K562 (cell line): ENCODE results near the gene TUBGCP6. TPM values are rescaled to one million over a fixed set of nuclear protein-coding genes. Genes with fewer than 3 reads are reported as not detected.

Source experiments
- ATAC-seq: fragments of 200-7000 bp; cut with Tn5 transposase; 3 replicates; pipeline ENCODE4 v1.9.1; 2020; ENCODE audit warnings: moderate library complexity
- BruUV-seq: library from RNA; stranded (reverse); fragments of 400-500 nt; replicated peaks from 2 replicates; lab custom pipeline; 2021; lab: Mats Ljungman, UMichigan
- CTCF ChIA-PET: fragments of 300-600 bp; formaldehyde crosslinking; extraction: SDS; loops from one replicate; lab custom pipeline; 2021; ENCODE audit warnings: low intra/inter-chr PET ratio; lab: Yijun Ruan, JAX
- POLR2A ChIA-PET: fragments of 300-600, 350-650 bp; sonication (Branson Sonifier 250); formaldehyde crosslinking; extraction: SDS; loops from one replicate; lab custom pipeline; 2021; ENCODE audit warnings: antibody characterized with exemption, inconsistent platforms; lab: Yijun Ruan, JAX
- DNase-seq, 4 experiments: peaks; one replicate each; pipeline versions ENCODE4 v3.0.0 to v3.0.0-alpha.2; 2011 to 2018; ENCODE audit warnings: low spot score in 3 of 4, mixed read lengths in 3 of 4; ENCODE audit errors: extremely low read depth in 1 of 4
- FAIRE-seq: peaks from 2 replicates; lab custom pipeline; 2011; peaks lifted over from hg19 to GRCh38; lab: Jason Lieb, UNC
- H2AFZ ChIP-seq: 2 replicates; pipeline ENCODE4 v1.6.0; 2011; ENCODE audit warnings: low read depth, low read length, control low read depth, inconsistent platforms
- H3K27ac ChIP-seq: fragments of 200-600 bp; 3 replicates; pipeline ENCODE4 v1.8.0; 2011; ENCODE audit warnings: low read depth, mild to moderate bottlenecking, control low read depth, inconsistent platforms, low read length, moderate library complexity, mixed read lengths; ENCODE audit errors: extremely low read depth
- H3K27me3 ChIP-seq, 2 experiments: fragments of 300-600 bp in 1 of 2; 2 replicates in 1 of 2; 3 replicates in 1 of 2; pipeline versions ENCODE4 v1.6.0 to v1.8.0; 2011; ENCODE audit warnings: inconsistent platforms in 2 of 2, low read length in 2 of 2, mild to moderate bottlenecking in 1 of 2, mixed read lengths in 1 of 2, moderate library complexity in 1 of 2; ENCODE audit not compliant: control insufficient read depth in 2 of 2, insufficient read depth in 2 of 2
- H3K36me3 ChIP-seq: fragments of 300-600 bp; 3 replicates; pipeline ENCODE4 v1.8.0; 2011; ENCODE audit warnings: mild to moderate bottlenecking, low read length, inconsistent platforms; ENCODE audit not compliant: control insufficient read depth, insufficient read depth
- H3K4me1 ChIP-seq, 2 experiments: fragments of 200-600 bp in 1 of 2; replicated peaks in 1 of 2; 2 replicates in 1 of 2; 3 replicates in 1 of 2; pipeline versions ENCODE4 v1.5.1 to v1.8.0; 2011; ENCODE audit warnings: inconsistent platforms in 2 of 2, low read length in 2 of 2, mild to moderate bottlenecking in 1 of 2, mixed read lengths in 1 of 2, moderate library complexity in 1 of 2; ENCODE audit not compliant: control insufficient read depth in 2 of 2, insufficient read depth in 2 of 2
- H3K4me2 ChIP-seq: 2 replicates; pipeline ENCODE4 v1.6.1; 2011; ENCODE audit warnings: low read length, control low read depth, inconsistent platforms, mixed read lengths; ENCODE audit not compliant: insufficient read depth
- H3K4me3 ChIP-seq: fragments of 200-600 bp; sonication (generic), shearing (Covaris generic); 2 replicates; pipeline ENCODE4 v1.5.1; 2016; ENCODE audit warnings: control low read depth, inconsistent platforms
- H3K79me2 ChIP-seq: fragments of 200-600 bp; 3 replicates; pipeline ENCODE4 v1.8.0; 2011; ENCODE audit warnings: low read length, inconsistent platforms; ENCODE audit not compliant: control insufficient read depth, insufficient read depth
- H3K9ac ChIP-seq, 2 experiments: 2 replicates each; pipeline versions ENCODE4 v1.6.0 to v1.6.1; 2011; ENCODE audit warnings: low read depth in 2 of 2, low read length in 2 of 2, control low read depth in 1 of 2, inconsistent platforms in 1 of 2, mild to moderate bottlenecking in 1 of 2, mixed read lengths in 1 of 2; ENCODE audit not compliant: insufficient read depth in 1 of 2
- H3K9me1 ChIP-seq: one replicate; pipeline ENCODE4 v1.6.0; 2011; ENCODE audit warnings: inconsistent platforms, mild to moderate bottlenecking, low read length, moderate library complexity; ENCODE audit not compliant: control insufficient read depth, insufficient read depth
- H3K9me3 ChIP-seq: replicated peaks from 2 replicates; pipeline ENCODE4 v1.5.1; 2011; ENCODE audit warnings: low read depth, low read length, inconsistent platforms; ENCODE audit not compliant: control insufficient read depth, insufficient read depth
- H4K20me1 ChIP-seq: replicated peaks from 2 replicates; pipeline ENCODE4 v1.6.1; 2011; ENCODE audit warnings: low read length, inconsistent platforms, mixed read lengths; ENCODE audit not compliant: control insufficient read depth, insufficient read depth
- CTCF ChIP-seq, 3 experiments: IDR thresholded peaks in 2 of 3; conservative IDR thresholded peaks in 1 of 3; 2 replicates each; pipeline ENCODE4 v1.5.1; 2011 to 2012; ENCODE audit warnings: low read length in 3 of 3, mild to moderate bottlenecking in 3 of 3, control low read depth in 2 of 3, improper control_type of control experiment in 1 of 3, inconsistent platforms in 1 of 3, low read depth in 1 of 3, mixed read lengths in 1 of 3, moderate library complexity in 1 of 3; ENCODE audit not compliant: insufficient read depth in 2 of 3
- NFIC ChIP-seq: fragments of 450-650 bp; IDR thresholded peaks from 2 replicates; pipeline ENCODE4 v1.6.1; 2017; ENCODE audit warnings: mild to moderate bottlenecking, inconsistent platforms
- PHB ChIP-seq: fragments of 250-450 bp; sonication (Bioruptor Pico); IDR thresholded peaks from 2 replicates; pipeline ENCODE4 v1.5.0; 2021
- RAD21 ChIP-seq, 2 experiments: fragments of 250-450 bp in 1 of 2; fragments of 450-650 bp in 1 of 2; sonication (Bioruptor Pico) in 1 of 2; formaldehyde crosslinking in 1 of 2; IDR thresholded peaks in 1 of 2; conservative IDR thresholded peaks in 1 of 2; 2 replicates each; pipeline versions ENCODE4 v1.4.0 to v1.8.0; 2020 to 2022; ENCODE audit warnings: mild to moderate bottlenecking in 2 of 2, moderate library complexity in 1 of 2
- RB1 ChIP-seq: fragments of 450-650 bp; IDR thresholded peaks from 2 replicates; pipeline ENCODE4 v1.6.1; 2017; ENCODE audit warnings: low read depth, mild to moderate bottlenecking
- RBBP5 ChIP-seq: fragments of 200-600 bp; sonication (generic); IDR thresholded peaks from 2 replicates; pipeline ENCODE4 v1.6.1; 2012; ENCODE audit warnings: borderline replicate concordance, mild to moderate bottlenecking, low read length, control low read depth, inconsistent platforms; ENCODE audit not compliant: insufficient read depth, poor library complexity, severe bottlenecking
- REST ChIP-seq, 2 experiments: fragments of 450-650 bp; formaldehyde crosslinking in 1 of 2; IDR thresholded peaks; 2 replicates each; pipeline versions ENCODE4 v1.4.0 to v1.6.1; 2014 to 2020; ENCODE audit warnings: mild to moderate bottlenecking in 2 of 2, borderline replicate concordance in 1 of 2, low read depth in 1 of 2
- TFAP4 ChIP-seq: sonication (generic); formaldehyde crosslinking; IDR thresholded peaks from 2 replicates; pipeline ENCODE4 v1.8.0; 2022; ENCODE audit warnings: missing genetic modification reagents, mild to moderate bottlenecking, moderate library complexity, borderline replicate concordance
- WGBS: fragments of 100-300 bp; shearing (Covaris generic); methylation state at CpG from one replicate; pipeline ENCODE4 v1.1.6; 2016; ENCODE audit warnings: low coverage, mixed read lengths; ENCODE audit not compliant: insufficient coverage; ENCODE audit errors: missing lambda C conversion rate; 5-methylcytosine and 5-hydroxymethylcytosine counted together
- in situ Hi-C: fragments of 300-500 bp; cut with MboI; formaldehyde crosslinking; loops from 4 replicates; pipeline ENCODE4 v1.15.0; 2018; ENCODE audit warnings: inconsistent platforms, mixed read lengths
- intact Hi-C: fragments of 100-400 bp; cut with micrococcal nuclease; formaldehyde crosslinking; loops from 2 replicates; pipeline ENCODE4 v1.14.2; 2022
- polyA plus RNA-seq, 8 experiments: library from polyadenylated mRNA; depleted of rRNA in 4 of 8; stranded (reverse) in 5 of 8; unstranded in 3 of 8; fragments of >200 nt; fragmentation: Nextera tagmentation in 2 of 8; fragmentation: Illumina TruSeq in 1 of 8; extraction: Ambion mirVana in 2 of 8; extraction: Trizol in 1 of 8; gene quantifications; 2 replicates each; pipeline versions ENCODE4 v1.2.1 to v1.2.3, GENCODE V29; 2011 to 2014; ENCODE audit warnings: inconsistent platforms in 1 of 8, missing spikeins in 1 of 8
- total RNA-seq, 7 experiments: library from RNA; depleted of rRNA in 6 of 7; stranded (reverse); fragments of >200 nt in 6 of 7; fragmentation: Illumina TruSeq in 2 of 7; extraction: Trizol in 2 of 7; gene quantifications; 2 replicates each; pipeline versions ENCODE4 v1.2.1 to v1.2.3, GENCODE V29; 2011 to 2021; ENCODE audit warnings: low replicate concordance in 1 of 7

TUBGCP6 gene
- total and polyA plus RNA-seq, 9 of the 15 experiments (the other 6 are each of a cell fraction or from before 2014, with no cell fraction given): 0.76 to 33.0 (median 10.1) TPM

- FAIRE-seq: peak; percentile 78
- TF ChIP-seq RAD21 (CRISPR knock-in tag; conservative IDR thresholded peaks at IDR 0.05 in 1 of 2, IDR thresholded peaks at IDR 0.05 in 1 of 2) (peak; percentile 39 to 67), RBBP5 (no peak), RB1 (0 out of 2 replicates have a peak, but pooled peaks have one; percentile 29), CTCF (IDR thresholded peaks at IDR 0.05 in 2 of 3, conservative IDR thresholded peaks at IDR 0.05 in 1 of 3; ENCODE audit: insufficient read depth in 2 of 3, low read depth in 1 of 3, low read length in 3 of 3) (peak; percentile 70 to 79 (median 74)), TFAP4 (CRISPR knock-in tag) (0 out of 2 replicates have a peak, but pooled peaks have one; percentile 19), PHB (CRISPR knock-in tag) (no peak), NFIC (peak; percentile 76), REST (IDR thresholded peaks at IDR 0.05; ENCODE audit: borderline replicate concordance) (peak; percentile 61; the same call in 1 of the 2 replicates), REST (CRISPR knock-in tag; IDR thresholded peaks at IDR 0.05; ENCODE audit: low read depth) (no peak)
Measured at GRCh38 chr22:50209893-50210292, 34.9 kb downstream of the TUBGCP6 start.

More at GRCh38 chr22:50209893-50210292, 34.9 kb downstream of the TUBGCP6 start:
- no TSS peak for BruUV-seq
- POLR2A ChIA-PET: no interaction called here
- 61% methylated on average over 17 of the region's 20 CpGs for WGBS
- Histone ChIP-seq H3K27me3 (no peaks in the 10 kb centered on the region), H3K9me1 (no peaks in the 10 kb centered on the region), H3K4me1 (peaks cover 0 to 37% of the 10 kb centered on the region in 2 experiments; a peak in 2 of 5 replicates), H4K20me1 (0 out of 2 replicates have a peak, but pooled peaks cover 3% of the 10 kb centered on the region), H3K79me2 (peaks cover 8% of the 10 kb centered on the region; the same call in 2 of the 3 replicates), H3K9ac (no peak overlapping the region), H3K9me3 (0 out of 2 replicates have a peak, but pooled peaks cover 2% of the 10 kb centered on the region), H2AFZ (no peak overlapping the region), H3K36me3 (peaks cover 59% of the 10 kb centered on the region), H3K4me2 (no peak overlapping the region), H3K27ac (no peak overlapping the region), H3K4me3 (no peak overlapping the region)
- CTCF ChIA-PET: interaction anchor here (1.9 to 2.4 kb wide), 2 partner anchors 61 to 63 kb away, joined by 10 to 12 read pairs; no protein-coding TSS in a partner anchor
- ATAC-seq: peak; percentile 89
- intact Hi-C loops (loop anchor here (1.0 kb wide), 1 partner anchor 61 kb away; no protein-coding TSS in a partner anchor), in situ Hi-C loops (loop anchor here (5.0 kb wide), 1 partner anchor 68 kb away; no protein-coding TSS in a partner anchor)
- DNase-seq: peak; percentile 38 to 72 (median 50)
